Measurements from ENCODE around the gene ZSWIM3.
A peak's percentile ranks its signal among the peaks of the same experiment; 100 is the strongest.
"Not testable (repeated sequence)": the region's sequence is repeated elsewhere in the genome, so short reads cannot be mapped to it uniquely, and the experiment has no call there.

ZSWIM3 gene

GRCh38 chr20:45857114-45857881 lies at the start of gene ZSWIM3, which contains the start of gene ACOT8:
ZSWIM3 (plus strand) TSS chr20:45857614; CDS start chr20:45857826, 212 bp downstream.
ACOT8 (minus strand) TSS chr20:45857392; CDS start chr20:45857315, 77 bp downstream.
- peak; percentile 97 for DNase-seq (ENCODE audit: low read depth)

GRCh38 chr20:45810191-45810970 lies 47.0 kb upstream of the ZSWIM3 start:
- no peak for DNase-seq (ENCODE audit: low read depth)

DNA sequence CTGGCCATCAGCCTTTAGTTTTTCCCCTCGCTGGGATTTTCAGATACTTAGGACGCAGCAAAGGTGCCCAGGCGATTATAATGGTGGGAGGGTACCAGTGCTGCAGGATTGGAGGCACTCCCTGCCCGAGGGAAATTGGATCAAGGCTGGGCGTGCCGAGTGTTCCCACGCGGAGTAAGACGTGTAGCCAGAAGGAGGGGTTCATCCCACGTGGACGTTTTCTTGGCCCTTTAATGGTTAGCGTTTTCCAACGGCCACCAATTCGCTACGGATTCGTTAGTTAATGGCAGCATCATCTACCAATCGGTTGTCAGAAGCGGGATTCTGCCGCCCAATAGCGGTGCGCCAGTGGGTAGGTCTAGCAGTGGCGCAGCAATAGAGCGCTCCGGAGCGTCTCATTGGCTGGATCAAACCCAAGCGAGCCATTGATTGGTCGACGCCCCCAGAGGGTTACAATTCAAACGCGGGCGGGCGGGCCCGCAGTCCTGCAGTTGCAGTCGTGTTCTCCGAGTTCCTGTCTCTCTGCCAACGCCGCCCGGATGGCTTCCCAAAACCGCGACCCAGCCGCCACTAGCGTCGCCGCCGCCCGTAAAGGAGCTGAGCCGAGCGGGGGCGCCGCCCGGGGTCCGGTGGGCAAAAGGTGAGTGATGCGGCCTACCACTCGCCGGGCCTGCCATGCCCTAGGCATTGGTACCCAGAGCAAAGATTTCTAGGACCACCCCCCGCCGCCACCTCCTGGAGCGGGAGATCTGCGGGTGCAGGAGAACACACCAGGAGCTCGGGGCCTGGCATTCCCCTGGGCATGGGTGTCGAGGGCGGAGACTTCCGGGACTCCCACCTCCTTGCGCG lies 45.0 kb upstream of the ZSWIM3 start, which contains the start of gene UBE2C:
UBE2C (plus strand) TSS at position 488 of the 849 bp plus-strand sequence; CDS start at position 540, 52 bp downstream.
- peak; percentile 94 for DNase-seq (ENCODE audit: low read depth)

DNA sequence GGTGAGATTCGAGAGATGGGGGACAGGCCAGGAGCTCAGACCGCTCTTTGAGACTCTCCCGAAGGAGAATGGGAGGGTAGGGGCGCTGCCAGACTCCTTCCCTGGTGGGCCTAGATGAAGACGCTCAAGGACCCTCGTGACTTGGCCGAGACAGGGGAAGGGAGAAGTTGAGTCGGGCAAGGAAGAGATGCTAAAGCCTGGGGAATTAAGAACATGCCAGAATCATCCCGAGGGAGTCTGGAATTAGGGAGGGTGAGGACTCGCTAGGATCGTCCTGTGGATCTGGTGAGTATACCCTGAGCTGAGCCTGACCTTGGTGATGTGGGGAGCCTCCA lies 44.4 kb upstream of the ZSWIM3 start:
- DNase-seq (ENCODE audit: low read depth), result no peak

DNA sequence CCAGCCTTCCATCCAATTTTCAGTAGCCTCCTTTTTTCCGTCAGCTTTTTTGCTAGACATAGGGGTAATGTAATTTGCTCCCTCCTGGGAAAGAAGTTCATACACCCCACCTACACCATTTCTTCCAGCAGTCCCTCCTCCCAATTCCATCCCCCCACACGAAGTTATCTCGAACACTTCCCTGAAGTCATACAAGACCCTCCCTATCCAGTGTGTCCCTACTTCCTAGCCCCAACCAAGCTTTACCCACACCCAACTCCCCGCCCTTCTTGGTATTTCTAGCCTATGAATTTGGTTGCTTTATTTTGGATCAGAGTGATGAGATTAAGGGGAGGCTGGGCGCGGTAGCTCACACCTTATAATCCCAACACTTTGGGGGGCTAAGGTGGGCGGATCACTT lies 43.9 kb upstream of the ZSWIM3 start:
- no peak for DNase-seq (ENCODE audit: low read depth)

- DNase-seq (ENCODE audit: low read depth), result no peak
Measured at GRCh38 chr20:45814314-45814713, 43.1 kb upstream of the ZSWIM3 start.

DNA sequence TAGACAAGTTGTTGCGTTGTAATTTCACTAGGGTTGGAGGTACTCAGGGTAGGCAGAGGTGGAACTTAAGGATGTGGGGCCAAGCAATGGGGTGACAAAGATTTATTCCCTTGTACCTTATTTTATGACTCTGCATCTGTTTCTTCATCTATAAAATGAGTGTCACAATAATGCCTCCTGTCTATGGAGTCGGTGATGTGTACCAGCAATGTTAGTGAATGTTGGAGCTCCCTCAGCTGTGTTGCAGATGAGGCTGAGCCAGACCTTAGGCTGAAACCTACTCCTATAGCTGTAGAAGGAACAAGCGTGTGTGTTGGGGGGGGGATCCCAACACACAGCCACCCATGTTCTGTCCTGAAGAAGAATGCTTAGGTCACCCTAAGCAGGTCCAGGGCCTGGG lies 40.5 kb upstream of the ZSWIM3 start:
- no peak for DNase-seq (ENCODE audit: low read depth)

- no peak for DNase-seq (ENCODE audit: low read depth)
Measured at GRCh38 chr20:45817376-45818194, 39.8 kb upstream of the ZSWIM3 start.

- no peak for DNase-seq (ENCODE audit: low read depth)
Measured at GRCh38 chr20:45818239-45818638, 39.2 kb upstream of the ZSWIM3 start.

DNA sequence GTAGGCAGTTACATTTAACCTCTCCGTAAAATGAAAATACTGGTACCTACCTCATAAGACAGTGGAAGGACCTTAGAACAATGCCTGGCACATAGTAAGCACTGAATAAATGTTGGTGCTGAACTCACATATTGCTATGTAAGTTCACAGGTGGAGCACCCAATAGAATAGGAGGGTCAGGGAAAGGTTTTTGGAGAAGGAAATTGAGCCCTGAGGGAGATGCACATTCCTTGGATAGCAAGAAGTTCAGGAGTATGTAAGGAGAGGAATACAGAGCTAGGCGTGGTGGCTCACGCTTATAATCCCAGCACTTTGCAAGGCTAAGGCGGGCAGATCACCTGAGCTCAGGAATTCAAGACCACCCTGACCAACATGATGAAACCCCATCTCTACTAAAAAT lies 37.9 kb upstream of the ZSWIM3 start:
- no peak for DNase-seq (ENCODE audit: low read depth)

DNA sequence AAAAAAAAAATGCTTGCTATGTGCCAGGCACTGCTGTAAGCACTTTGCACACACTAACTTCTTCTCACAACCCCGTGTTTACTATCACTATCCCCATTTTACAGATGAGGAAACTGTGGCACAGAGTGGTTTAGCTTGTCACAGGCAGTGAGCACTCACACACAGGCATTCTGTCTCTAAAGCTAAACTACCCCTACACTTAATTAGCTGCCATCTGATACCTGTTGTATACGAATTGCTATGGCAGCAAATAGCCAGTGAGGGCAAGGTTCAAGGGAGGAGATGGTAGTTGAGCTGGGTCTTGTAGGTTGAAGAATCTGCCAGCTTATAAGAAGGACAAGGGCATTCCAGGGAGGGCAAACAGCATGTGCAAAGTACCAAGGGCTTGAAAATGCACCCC lies 35.5 kb upstream of the ZSWIM3 start:
- DNase-seq (ENCODE audit: low read depth), result no peak

GRCh38 chr20:45822857-45823256 lies 34.6 kb upstream of the ZSWIM3 start:
- no peak for DNase-seq (ENCODE audit: low read depth)

- DNase-seq (ENCODE audit: low read depth), result no peak
Measured at GRCh38 chr20:45823949-45824835, 33.2 kb upstream of the ZSWIM3 start.

DNA sequence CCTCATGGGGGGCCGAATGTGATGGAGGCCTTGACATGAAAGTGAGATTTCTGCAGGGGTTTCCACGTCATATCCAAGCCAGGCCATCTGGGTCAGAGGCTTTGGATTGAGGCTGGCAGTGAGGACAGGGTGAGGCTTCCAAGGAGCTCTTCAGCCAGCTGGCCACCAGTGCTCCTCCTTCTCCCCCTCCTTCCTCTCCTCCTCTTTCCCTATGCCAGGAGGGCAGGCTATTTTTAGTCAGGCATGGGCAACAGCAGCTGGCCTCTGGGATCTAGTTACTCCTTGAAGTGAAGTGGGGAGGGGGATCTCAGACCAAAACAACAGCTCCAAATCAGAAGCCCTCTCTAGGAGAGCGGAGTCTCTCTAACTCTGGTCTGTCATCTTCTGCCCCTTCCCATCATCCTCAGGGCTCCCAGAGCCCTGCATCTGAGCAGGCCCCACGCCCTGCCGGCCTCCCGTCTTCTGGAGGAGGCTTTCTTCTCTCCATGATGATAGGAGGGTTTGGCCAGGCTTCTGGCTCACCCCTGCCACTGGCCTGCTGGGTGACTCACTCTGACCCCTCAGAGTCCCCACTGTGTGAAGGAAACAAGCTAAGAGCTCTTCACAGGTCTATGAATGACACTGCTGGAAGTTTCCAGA lies 30.9 kb upstream of the ZSWIM3 start:
- DNase-seq (ENCODE audit: low read depth), result no peak

DNA sequence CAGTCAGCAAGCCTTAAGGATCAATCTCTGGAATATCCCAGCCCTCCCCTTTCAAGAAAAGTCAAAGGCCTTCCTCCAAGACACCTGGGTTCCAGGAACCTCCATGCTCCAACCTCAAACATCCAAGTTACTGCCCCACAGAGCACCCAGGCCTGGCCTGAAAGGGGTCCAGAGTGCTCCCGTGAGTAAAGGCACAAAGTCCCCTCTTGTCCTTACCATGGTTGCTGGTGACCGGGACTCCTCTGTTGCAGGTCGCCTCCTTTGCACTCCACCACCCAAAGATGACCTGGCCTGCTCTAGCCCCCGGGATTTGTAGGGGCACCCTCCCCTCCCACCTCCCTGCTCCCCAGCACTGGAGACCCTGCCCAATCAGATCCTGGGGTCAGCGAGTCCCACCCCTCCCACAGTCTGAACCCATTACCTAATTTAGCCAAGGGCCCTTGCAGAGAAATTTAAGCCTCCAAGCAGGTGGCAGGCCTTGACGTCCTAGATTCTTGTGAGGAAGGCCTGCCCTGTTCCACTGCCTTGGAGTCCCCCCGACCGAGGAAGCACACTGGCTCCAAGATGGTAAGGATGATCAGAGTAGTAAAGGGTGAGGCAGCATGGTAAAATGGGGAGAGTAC lies 30.3 kb upstream of the ZSWIM3 start, which contains the start of gene TNNC2:
TNNC2 (minus strand) TSS at position 283 of the 623 bp plus-strand sequence; CDS start at position 219, 64 bp downstream.
- no peak for DNase-seq (ENCODE audit: low read depth)

GRCh38 chr20:45827712-45828111 lies 29.7 kb upstream of the ZSWIM3 start:
- no peak for DNase-seq (ENCODE audit: low read depth)

- no peak for DNase-seq (ENCODE audit: low read depth)
Measured at GRCh38 chr20:45828589-45828988, 28.8 kb upstream of the ZSWIM3 start.

- not testable (repeated sequence) for DNase-seq (ENCODE audit: low read depth)
Measured at GRCh38 chr20:45829673-45830106, 27.7 kb upstream of the ZSWIM3 start.

DNA sequence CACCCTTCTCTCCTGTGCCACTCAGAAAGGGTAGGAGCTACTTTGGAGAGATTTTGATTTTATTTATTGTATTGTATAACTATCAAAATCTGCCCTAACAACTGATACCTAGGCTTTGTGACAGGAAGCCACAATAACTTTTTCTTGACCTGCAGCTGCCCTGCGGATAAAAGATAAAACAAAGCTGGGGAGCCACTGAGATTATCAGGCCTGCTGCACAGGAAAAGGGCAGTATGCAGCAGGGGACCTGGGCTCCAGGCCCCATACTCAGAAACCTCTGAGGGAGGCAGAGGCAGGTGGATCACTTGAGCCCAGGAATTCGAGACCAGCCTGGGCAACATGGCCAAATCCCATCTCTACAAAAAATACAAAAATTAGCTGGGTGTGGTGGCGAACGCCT lies 24.8 kb upstream of the ZSWIM3 start:
- DNase-seq (ENCODE audit: low read depth), result no peak
